HG03432 (cell line): ENCODE data around the gene PRDM8.

Source experiments
- ATAC-seq: cut with Tn5 transposase; IDR thresholded peaks from one replicate; pipeline ENCODE4 v1.9.1; 2021; ENCODE audit warnings: mild to moderate bottlenecking, moderate library complexity; ENCODE audit not compliant: unreplicated experiment

The PRDM8 gene

DNA sequence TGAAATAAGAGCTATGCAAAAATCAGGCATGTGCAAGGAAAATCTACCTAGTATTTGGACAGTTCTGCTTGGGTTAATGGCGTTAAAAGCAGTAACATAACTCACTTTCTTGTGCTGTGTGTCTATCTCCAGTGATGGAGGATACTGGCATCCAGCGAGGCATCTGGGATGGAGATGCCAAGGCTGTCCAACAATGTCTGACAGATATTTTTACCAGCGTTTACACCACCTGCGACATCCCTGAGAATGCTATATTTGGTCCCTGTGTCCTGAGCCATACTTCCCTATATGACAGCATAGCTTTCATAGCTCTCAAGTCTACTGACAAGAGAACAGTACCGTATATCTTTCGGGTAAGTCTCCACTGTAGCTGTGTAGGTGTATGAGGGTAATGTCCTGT lies 2.6 kb downstream of the PRDM8 start:
- ATAC-seq, result no peak

DNA sequence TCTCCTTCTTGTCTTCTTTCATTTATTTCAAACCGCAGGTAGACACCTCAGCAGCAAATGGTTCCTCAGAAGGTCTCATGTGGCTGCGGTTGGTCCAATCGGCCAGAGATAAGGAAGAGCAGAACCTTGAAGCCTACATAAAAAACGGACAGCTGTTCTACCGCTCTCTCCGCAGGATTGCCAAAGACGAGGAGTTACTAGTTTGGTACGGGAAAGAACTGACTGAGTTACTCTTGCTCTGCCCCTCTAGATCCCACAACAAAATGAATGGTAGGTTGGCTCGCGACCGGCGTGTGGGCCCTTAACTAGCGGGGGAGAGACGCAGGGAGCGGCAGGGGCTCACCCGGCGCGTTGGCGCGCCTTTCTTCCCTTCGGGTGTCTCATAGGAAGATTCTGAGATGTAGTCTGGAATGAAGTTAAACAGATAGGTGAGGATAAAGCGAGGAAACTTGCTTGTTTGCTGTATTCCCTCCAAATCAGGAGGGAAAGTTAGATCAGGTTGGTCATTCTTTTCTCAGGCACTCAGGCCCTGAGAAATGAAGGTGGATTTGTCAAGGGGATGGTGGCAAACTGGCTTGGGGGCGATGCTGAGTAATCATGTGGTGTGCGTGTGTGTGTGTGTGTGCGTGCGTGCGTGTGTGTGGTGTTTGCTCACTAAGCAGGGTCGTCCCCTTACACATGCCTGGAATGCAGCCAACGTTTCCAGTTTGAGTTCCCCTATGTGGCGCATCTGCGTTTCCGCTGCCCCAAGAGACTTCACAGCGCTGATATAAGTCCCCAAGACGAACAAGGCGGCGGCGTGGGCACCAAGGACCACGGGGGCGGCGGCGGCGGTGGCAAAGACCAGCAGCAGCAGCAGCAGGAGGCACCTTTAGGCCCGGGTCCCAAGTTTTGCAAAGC lies 4.2 kb downstream of the PRDM8 start:
- peak; percentile 21 for ATAC-seq

DNA sequence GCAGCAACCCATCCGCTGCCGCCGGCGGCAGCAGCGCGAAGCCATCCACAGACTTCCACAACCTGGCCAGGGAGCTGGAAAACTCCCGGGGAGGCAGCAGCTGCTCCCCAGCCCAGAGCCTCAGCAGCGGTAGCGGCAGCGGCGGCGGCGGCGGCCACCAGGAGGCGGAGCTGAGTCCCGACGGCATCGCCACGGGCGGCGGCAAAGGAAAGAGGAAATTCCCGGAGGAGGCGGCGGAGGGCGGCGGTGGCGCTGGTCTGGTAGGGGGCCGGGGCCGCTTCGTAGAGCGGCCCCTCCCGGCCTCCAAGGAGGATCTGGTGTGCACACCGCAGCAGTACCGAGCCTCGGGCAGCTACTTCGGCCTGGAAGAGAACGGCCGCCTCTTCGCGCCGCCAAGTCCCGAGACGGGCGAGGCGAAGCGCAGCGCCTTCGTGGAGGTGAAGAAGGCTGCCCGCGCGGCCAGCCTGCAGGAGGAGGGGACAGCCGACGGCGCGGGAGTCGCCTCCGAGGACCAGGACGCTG lies 4.9 kb downstream of the PRDM8 start:
- ATAC-seq, result peak; percentile 84

DNA sequence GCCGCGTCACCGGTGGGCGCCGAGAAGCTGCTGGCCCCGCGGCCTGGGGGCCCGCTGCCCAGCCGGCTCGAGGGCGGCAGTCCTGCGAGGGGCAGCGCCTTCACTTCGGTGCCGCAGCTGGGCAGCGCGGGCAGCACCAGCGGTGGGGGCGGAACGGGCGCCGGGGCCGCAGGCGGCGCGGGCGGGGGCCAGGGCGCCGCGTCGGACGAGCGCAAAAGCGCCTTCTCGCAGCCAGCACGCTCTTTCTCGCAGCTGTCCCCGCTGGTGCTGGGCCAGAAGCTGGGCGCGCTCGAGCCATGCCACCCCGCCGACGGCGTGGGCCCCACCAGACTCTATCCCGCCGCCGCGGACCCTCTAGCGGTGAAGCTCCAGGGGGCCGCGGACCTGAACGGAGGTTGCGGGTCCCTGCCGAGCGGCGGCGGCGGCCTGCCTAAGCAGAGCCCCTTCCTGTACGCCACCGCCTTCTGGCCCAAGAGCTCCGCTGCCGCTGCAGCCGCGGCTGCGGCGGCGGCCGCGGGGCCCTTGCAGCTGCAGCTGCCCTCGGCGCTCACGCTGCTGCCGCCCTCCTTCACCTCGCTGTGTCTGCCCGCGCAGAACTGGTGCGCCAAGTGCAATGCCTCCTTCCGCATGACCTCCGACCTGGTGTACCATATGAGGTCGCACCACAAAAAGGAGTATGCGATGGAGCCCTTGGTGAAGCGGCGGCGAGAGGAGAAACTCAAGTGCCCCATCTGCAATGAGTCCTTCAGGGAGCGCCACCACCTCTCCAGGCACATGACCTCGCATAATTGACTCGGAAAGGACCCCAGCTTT lies 5.6 kb downstream of the PRDM8 start:
- ATAC-seq, result peak; percentile 56

DNA sequence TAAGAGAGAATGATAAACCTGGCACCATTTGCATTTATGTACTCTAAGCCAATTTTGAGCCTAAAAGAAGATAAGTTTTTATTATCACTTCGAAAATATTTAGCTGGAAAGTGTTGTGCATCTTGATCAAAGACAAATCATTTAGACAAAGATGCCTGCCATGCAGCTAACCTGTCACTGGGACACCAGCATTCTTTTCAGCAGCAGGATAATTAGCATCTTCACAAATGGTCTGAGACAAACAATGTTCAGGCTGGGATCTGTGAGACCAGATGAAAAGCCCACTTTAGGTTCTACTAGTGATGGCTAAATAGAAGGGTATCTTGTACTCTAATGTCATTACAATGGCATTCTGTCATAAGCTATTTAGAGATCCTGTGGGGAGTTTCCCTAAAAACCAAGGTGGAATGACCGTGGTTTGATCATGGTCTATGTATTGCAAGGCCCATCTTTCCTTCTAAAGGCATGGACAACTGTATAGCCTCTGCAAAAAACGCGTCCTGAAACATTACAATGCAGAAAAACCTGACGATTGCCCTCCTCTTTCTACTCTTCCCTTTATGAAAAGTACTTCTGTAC lies 7.2 kb downstream of the PRDM8 start:
- ATAC-seq, result no peak

DNA sequence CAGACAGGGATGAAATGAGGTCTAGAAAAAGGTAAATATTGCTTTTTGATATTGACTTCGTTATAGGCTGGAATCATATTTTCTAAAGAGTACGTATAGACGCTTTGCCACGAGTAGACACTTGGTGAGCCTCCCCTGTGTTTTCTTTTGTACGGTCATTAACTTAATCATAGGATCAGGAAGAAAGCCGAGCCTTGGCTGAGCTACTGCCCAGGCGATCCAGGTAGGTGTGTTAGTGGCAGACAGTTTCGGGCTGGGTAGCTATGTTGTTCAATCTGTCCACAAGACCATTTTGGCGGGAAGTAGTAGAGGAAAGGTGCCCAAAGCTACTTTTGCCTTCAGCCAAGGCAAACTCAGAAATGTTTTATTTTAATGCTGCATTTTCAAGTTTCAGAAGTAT lies 8.8 kb downstream of the PRDM8 start:
- no peak for ATAC-seq

DNA sequence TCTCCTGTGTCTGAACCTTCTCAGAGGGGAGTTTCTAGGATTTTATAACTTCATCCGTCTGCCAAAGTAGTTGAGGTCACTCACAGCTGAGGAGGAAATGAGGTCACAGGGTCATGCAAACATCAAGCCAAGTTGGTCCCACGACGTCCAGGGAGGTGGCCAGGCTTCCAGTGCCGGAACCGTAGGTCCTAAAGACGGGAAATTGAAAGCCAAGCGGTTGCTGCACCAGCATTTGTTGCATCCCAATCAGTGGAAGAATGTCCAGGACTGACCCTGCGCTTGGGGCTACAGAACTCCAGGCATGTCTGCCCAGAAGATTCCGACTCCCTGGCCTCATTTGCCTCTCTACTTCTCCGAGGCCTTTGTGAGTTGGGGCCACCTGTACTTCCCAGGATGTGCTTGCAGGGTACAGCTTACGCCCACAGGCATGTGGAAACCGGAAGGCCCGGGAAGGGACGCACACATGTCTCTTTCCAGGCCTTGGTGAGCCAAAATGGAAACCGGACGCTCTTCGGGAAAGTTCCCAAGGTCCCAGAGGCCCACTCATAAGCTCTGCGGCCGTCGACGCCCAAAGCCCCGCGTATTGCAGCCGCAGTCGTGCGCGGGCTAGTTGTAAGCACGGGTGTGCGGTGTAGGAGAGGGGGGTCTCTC lies 9.3 kb downstream of the PRDM8 start:
- no peak for ATAC-seq

DNA sequence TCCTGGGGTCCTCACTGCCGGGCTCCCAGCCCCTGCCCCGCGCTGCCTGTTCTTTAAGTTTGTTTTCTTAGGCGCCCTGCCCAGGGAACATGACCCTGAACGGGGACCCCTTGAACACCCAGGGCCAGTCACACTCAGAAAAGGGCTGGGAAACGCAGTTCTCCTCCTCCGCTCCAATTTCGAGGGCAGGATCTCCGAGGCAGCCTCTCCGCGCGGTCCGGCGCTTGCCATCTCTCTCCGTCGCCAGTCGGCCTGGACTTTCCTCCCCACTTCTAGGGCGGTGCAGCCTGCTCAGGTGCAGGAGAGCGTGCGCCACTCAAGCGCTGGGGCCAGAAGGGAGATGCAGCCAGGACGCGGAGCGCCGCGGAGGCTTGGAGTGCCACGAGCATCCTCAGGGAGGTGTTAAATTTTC lies 9.9 kb downstream of the PRDM8 start:
- ATAC-seq, result no peak

DNA sequence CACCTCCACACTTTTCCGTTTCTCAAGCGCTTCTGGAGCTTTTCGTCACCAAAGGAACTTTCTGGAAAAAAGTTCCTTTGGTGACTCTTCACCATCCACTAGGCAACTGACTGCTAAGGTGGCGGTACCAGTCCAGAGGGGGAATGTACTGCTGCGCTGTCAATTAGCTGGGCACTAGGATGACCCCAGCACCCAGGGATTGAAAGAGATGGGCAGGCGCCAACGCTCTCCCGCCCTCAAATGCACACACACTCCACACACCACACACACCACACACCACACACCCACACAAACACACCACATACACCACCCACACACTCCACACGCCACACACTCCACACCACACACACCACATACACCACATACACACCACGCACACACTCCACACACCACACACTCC lies 10.4 kb downstream of the PRDM8 start:
- ATAC-seq, result no peak

DNA sequence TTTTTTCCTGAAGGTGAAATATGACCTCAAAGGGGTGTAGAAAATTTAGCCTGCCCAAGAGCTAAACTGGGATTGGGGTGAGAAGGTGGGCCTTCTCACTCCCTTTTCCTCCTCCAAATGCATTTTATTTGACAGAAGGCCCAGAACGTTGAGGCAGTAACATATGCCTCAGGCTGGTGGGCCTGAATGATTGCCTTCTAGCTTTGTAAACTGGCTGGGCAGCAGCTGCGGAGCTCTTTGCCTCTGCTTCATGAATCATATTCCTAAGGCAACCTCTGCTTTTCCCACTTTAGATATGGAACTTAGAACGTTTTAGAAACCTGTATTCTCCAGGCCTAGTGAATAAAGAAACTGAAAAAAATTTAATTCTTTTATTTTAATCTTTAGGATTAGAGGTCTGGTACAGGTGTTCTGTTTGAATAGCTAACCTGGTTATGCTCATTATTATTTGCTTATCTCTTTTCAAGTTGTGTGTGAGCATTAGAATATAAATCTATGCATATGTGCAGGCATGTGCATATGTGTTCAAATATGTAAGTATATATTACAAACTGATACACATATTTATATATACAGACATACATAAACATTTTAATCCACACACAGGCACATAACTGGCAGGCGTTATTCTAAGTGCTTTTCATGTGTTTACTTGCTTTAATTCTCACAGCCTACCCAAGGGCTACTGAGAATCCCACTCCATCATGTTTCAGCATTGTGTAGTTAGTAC lies 11.5 kb downstream of the PRDM8 start:
- ATAC-seq, result no peak

DNA sequence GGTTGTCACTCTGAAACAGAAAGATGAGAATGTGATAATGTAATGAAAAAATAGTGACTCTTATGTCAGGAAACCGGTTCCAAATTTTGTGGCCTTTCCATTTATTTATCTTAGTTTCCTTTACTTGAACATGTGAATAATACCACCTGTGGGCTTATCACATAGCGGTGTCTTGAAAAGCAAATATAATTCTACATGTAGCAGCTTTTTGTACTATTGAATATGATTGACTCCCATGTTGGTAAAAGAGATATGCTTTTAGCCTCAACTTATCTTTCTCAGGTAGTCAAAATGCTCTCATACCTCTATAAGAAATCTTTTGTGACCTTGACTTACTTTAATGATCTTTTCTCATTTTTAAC lies 12.0 kb downstream of the PRDM8 start:
- no peak for ATAC-seq

DNA sequence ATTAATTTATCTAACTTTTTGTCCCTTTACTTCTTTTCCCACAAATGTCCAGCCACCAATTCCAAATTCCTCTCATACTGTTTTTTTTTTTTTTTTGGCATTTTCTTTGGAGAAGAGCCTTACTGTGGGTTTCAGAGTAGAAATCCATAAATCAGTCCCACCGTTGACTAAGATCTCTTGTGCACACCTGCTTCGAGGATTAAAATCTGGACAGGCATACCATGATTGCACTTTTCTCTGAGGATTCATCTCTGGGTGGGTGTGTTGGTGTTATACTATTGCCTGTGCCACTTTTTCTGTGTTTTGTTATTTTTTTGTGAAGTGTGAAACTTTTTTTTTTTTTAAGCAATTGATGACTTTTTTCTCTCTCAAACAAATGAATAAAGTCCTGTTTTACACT lies 13.2 kb downstream of the PRDM8 start:
- ATAC-seq, result no peak

DNA sequence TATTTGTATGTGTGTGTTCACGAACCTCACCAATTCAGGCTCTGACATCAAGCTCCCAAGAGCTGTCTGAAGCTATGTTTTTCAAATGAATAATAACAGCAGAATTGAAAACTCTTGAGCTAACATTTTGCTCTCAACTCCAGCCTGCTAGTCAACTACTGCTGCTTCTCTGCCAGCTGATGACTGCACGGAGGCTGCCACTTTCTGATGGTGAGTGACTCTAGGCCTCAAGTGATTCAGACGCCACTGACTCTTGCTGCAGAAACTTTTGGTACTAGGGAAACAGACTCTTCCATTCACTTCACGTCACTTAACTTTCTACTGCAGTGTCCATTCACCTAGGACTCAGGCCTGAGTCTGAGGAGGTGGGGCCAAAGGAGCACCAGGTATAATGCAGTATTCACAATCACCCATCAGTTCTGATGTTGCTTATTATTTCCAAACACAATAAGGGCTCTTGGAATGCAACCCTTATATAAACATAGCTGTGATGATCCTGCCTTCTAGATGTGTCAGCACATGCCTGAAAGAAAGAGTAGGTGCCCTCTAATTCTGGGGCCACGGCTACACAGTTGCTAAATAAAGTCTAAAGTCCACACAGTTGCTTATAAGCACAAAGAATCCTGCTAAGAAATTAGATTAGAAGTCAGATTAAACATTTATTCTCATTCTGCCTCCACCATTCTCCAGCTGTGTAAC lies 16.0 kb downstream of the PRDM8 start:
- no peak for ATAC-seq

DNA sequence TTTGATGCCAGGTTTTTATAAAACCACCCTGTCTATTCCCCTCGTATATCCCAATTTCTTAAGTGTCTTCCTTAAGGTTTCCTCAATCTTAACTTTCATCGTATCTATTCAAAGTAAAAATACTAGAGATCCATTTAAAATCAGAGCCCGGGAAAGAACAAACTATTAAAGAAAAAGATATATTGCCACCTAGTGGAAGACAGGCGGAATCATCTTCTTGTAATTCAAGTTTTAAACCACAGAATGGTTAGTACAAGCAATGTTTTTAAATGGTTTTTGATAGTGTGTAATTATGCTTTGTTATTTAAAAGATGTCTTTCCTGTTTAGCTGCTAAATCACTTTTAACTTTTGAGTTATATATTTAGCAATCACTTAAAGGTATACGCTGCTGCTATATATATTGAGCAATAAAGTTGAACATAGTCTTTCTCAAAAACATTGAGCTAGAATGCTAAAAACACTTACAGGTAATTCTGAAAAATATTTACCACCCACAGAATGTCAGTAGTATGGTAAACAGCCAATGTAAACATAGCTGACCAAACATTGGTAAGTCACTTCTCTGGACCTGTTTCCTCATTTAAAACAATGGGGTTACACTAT lies 18.2 kb downstream of the PRDM8 start:
- ATAC-seq, result no peak

DNA sequence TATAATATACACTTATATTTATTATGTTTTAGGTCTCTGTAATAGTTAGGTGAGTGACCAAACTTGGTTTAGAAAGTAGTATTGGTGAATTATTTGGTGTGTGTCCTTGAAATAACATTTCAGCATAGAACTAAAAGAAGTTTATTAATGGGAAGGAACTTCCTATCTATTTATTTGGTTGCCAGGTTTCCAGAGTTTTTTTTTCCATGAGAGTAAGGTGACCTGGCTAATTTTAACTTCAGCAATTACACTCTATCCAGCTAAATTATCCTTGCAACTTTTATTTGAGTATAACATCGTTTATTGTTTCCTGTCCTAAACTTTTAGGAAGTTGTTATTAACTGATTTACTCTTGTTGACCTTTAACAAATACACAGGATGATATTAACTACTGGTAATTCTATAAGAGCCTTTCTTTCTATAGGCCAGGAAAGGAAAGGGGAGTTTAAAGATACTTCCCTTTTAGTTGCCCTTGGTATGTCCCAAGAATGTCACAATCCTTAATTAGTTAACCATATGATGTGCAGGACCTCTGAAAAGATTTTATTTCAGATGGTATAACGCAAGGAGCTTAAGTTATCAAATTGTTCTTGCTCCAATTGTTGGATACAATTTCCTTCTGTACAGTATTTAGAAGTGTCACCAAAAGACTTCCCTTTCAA lies 18.9 kb downstream of the PRDM8 start:
- no peak for ATAC-seq

DNA sequence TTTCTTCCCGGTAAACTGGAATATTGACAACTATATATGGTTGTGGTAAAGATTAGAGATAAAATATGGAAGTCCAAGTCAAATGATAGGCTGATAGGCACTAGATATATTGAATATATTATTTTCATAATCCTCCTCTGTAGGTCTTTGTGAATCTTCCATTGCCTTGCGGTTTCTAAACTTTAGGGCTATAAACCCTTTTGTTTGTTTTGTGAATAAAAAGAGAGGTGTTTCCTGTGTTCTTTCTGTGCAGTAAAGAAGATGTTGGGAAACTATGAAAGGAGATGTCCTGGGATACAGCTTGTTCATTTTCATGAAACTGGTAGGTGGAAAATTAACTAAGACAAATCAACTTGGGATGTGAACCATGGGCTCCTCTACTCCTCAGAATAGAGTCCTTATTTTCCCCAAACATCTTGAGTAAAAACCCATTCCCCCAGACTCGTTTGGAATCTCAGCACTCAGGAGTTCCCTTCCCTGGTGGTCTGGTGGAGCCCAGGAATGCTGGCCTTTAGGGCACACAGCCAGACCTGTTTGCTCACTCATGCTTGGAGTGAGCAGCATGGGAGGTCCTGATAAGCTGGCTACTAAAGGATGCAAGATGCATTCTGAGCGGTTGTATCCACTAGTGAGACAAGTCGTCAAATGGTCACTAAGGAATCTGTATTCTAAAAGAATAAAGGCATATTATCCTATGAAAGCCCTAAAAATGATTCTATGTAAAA lies 22.2 kb downstream of the PRDM8 start:
- ATAC-seq, result no peak

DNA sequence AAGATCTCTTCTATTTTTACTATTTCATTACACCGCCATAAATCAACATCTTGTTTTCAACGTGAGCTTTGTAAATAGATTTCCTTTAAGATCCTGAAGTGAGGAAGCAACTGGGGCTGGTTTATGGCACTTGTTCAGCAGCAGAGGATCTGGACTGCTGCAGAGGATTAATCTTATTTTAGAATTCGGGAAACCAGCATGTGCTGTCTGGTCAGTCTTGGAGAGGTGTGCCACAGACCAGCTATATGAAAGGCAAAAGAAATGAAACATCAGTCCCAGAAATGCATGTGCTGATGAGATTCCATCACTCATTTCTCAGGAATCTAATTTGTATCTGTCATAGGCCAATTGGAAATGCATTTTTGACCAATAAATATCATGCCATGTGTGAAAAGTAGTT lies 23.4 kb downstream of the PRDM8 start:
- ATAC-seq, result no peak

DNA sequence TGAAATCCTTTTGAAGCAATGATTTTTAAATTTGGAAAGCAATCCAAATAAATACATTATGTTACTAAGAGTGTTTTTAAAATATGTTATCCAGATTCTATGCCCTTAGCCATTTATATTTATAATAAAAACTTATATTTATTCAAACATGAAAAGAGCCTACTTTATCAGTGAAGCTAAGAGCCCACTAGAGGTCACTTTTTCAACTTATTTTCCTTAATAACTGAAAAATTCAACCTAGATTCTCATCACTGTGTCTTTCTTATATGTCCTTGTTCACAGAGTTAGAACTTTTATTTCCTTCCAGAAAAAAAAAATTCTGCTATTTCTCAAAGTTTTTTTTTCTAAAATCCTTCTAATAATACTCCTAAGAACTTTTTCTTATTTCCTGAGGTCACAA lies 23.9 kb downstream of the PRDM8 start:
- no peak for ATAC-seq
